HL-60 (cell line): Measurements from ENCODE around the gene RIMKLA.
A peak's percentile ranks its signal among the peaks of the same experiment; 100 is the strongest.

ENCODE experiments used
- DNase-seq, 2 experiments: peaks; one replicate each; pipeline ENCODE4 v3.0.0-alpha.2; 2010 to 2020; ENCODE audit warnings: low read depth in 1 of 2, low spot score in 1 of 2
- H3K27ac ChIP-seq: fragments of 250-450 bp; sonication (Bioruptor Pico); replicated peaks from 2 replicates; pipeline ENCODE4 v1.5.1; 2020; ENCODE audit warnings: mild to moderate bottlenecking, moderate library complexity
- H3K27me3 ChIP-seq: fragments of 250-450 bp; sonication (Bioruptor Pico); 2 replicates; pipeline ENCODE4 v1.5.1; 2021; ENCODE audit warnings: mild to moderate bottlenecking, moderate library complexity; ENCODE audit not compliant: insufficient read depth, poor library complexity, severe bottlenecking
- H3K4me3 ChIP-seq: replicated peaks from 2 replicates; pipeline ENCODE4 v1.5.1; 2011; ENCODE audit warnings: mild to moderate bottlenecking, control low read depth, low read length; ENCODE audit not compliant: insufficient read depth
- GABPA ChIP-seq: IDR thresholded peaks from 2 replicates; pipeline ENCODE4 v1.6.1; 2012; ENCODE audit warnings: low read depth
- POLR2AphosphoS5 ChIP-seq: IDR thresholded peaks from 2 replicates; pipeline ENCODE4 v1.6.1; 2012; ENCODE audit warnings: low read depth
- REST ChIP-seq: IDR thresholded peaks from 2 replicates; pipeline ENCODE4 v1.6.1; 2012; ENCODE audit warnings: low read depth; ENCODE audit not compliant: insufficient replicate concordance
- SPI1 ChIP-seq: IDR thresholded peaks from 2 replicates; pipeline ENCODE4 v1.6.1; 2012; ENCODE audit warnings: low read depth, mild to moderate bottlenecking, borderline replicate concordance
- TF ChIP-seq, protein P1 (sequence below): IDR thresholded peaks from one replicate; pipeline ENCODE4 v1.5.1; 2011; ENCODE audit warnings: low read length, control low read depth, inconsistent platforms; ENCODE audit not compliant: insufficient read depth

Gene RIMKLA

GRCh38 chr1:42439940-42440339, 59.3 kb downstream of the RIMKLA start:
- Histone ChIP-seq H3K27ac (no peak overlapping the region), H3K4me3 (no peak overlapping the region), H3K27me3 (no peaks in the 10 kb centered on the region)
- DNase-seq, result no peak
- no peak for TF ChIP-seq POLR2AphosphoS5
- TF ChIP-seq REST, result no peak
- TF ChIP-seq SPI1, result no peak
- TF ChIP-seq, protein P1, sequence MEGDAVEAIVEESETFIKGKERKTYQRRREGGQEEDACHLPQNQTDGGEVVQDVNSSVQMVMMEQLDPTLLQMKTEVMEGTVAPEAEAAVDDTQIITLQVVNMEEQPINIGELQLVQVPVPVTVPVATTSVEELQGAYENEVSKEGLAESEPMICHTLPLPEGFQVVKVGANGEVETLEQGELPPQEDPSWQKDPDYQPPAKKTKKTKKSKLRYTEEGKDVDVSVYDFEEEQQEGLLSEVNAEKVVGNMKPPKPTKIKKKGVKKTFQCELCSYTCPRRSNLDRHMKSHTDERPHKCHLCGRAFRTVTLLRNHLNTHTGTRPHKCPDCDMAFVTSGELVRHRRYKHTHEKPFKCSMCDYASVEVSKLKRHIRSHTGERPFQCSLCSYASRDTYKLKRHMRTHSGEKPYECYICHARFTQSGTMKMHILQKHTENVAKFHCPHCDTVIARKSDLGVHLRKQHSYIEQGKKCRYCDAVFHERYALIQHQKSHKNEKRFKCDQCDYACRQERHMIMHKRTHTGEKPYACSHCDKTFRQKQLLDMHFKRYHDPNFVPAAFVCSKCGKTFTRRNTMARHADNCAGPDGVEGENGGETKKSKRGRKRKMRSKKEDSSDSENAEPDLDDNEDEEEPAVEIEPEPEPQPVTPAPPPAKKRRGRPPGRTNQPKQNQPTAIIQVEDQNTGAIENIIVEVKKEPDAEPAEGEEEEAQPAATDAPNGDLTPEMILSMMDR, result no peak
- no peak for TF ChIP-seq GABPA

- DNase-seq, result peak in 1 of 2 experiments; percentile 10
- Histone ChIP-seq H3K27me3 (no peaks in the 10 kb centered on the region), H3K4me3 (no peak overlapping the region), H3K27ac (no peak overlapping the region)
- TF ChIP-seq GABPA (0 out of 2 replicates have a peak, but pooled peaks have one; percentile 14), POLR2AphosphoS5 (no peak)
These were observed 62.1 kb downstream of the RIMKLA start for GRCh38 chr1:42442662-42443061.

DNA sequence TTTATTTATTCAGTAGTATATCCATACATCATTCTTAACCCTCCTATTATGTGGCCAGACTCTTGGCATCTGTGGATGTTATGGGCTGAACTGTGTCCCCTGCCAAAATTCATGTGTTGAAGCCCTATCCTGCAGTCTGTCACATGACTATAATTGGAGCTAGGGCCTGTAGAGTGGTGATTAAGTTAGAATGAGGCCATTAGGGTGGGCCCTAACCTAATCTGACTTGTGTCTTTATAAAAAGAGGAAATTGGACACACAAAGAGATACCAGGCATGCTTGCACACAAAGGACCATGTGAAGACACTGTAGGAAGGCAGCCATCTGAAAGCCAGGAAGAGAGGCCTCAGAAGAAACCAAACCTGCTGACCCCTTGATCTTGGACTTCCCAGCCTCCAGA, 68.7 kb downstream of the RIMKLA start:
- DNase-seq, result no peak
- no peak for TF ChIP-seq REST
- TF ChIP-seq POLR2AphosphoS5, result no peak
- TF ChIP-seq GABPA, result no peak
- TF ChIP-seq, protein P1, result no peak
- TF ChIP-seq SPI1, result no peak
- Histone ChIP-seq H3K27me3 (no peaks in the 10 kb centered on the region), H3K4me3 (no peak overlapping the region), H3K27ac (no peak overlapping the region)

DNA sequence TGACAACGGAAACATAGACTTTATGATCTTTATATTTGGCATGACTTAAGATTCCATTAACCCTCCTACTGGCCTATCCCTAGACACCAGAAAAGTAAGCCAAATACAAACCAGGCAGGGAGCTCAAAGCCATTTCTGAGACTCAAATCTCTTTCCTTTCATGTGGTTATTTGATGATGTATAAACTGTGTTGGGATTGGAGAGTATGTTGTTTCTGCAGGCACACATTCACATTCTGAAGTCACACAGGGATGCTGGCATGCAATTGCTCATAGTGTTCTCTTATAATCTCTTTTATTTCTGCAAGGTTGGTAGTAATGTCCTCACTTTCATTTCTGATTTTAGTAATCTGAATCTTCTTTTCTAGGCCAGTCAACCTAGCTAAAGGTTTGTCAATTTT, 69.5 kb downstream of the RIMKLA start:
- no peak for TF ChIP-seq SPI1
- TF ChIP-seq, protein P1, result no peak
- no peak for TF ChIP-seq GABPA
- no peak for TF ChIP-seq POLR2AphosphoS5
- no peak for TF ChIP-seq REST
- H3K4me3 ChIP-seq, result no peak overlapping the region
- no peaks in the 10 kb centered on the region for H3K27me3 ChIP-seq
- DNase-seq, result no peak
- no peak overlapping the region for H3K27ac ChIP-seq
